Duodenal mucosa (tissue), 2 donors: ENCODE results near the gene IMMT.
"Not testable (repeated sequence)": the region's sequence is repeated elsewhere in the genome, so short reads cannot be mapped to it uniquely, and the experiment has no call there.

Experiments used
- H3K27ac ChIP-seq: one replicate; pipeline ENCODE4 v1.7.0; 2013; ENCODE audit warnings: low read depth, low read length
- H3K27me3 ChIP-seq, 2 donors: one replicate each; pipeline ENCODE4 v1.7.0; 2013; ENCODE audit warnings: low read length in 2 of 2, control low read depth in 1 of 2; ENCODE audit not compliant: insufficient read depth in 2 of 2, control insufficient read depth in 1 of 2
- H3K36me3 ChIP-seq, 2 donors: one replicate each; pipeline ENCODE4 v1.7.0; 2013; ENCODE audit warnings: low read length in 2 of 2, control low read depth in 1 of 2; ENCODE audit not compliant: insufficient read depth in 2 of 2, control insufficient read depth in 1 of 2
- H3K4me1 ChIP-seq, 2 donors: one replicate each; pipeline ENCODE4 v1.7.0; 2013; ENCODE audit warnings: low read length in 2 of 2, control low read depth in 1 of 2; ENCODE audit not compliant: insufficient read depth in 2 of 2, control insufficient read depth in 1 of 2
- H3K4me3 ChIP-seq, 2 donors: one replicate each; pipeline ENCODE4 v1.7.0; 2013; ENCODE audit warnings: low read length in 2 of 2, low read depth in 1 of 2
- H3K9ac ChIP-seq, 2 donors: one replicate each; pipeline ENCODE4 v1.7.0; 2013; ENCODE audit warnings: low read length in 2 of 2, low read depth in 1 of 2
- H3K9me3 ChIP-seq, 2 donors: one replicate each; pipeline ENCODE4 v1.7.0; 2013; ENCODE audit warnings: low read length in 2 of 2, control low read depth in 1 of 2; ENCODE audit not compliant: control insufficient read depth in 1 of 2

The IMMT gene

DNA sequence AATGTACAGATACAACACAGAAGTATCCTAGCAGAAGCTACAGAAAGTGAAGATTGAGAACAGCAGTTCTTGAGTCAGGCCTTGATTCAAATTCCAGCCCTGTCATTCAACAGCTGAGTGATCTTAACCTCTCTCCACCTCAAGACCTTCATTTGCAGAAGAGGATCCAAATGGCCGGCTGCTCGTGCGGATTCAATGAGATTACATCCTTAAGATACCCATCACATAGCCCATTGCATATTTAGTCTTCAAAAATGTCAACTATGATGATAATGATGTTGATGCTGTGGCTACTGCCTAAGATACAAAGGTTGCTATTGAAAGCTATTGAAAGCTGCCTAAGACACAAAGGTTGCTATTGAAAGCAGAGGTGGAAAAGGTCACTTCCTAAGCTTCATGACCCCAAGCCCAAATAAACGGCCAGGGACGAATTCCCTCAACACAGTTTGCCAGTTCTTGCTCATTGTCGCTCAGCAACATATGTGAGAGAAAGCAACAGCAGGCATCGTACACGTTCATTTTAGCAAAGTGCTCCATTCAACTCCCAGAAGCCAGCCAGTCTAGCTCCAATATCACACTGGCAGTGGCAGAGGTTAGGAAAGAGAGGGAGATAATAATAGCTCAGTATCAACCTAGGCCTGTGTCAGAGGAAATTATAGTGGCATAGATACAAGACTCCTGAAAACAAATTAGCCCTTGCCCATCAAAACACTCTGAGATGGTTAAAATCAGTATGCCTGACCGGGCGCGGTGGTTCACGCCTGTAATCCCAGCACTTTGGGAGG, 40.1 kb upstream of the IMMT start:
- Histone ChIP-seq H3K4me3 (no peak overlapping the region), H3K4me1 (peaks cover 0 to 3% of the 10 kb centered on the region in 2 donors), H3K9ac (no peak overlapping the region), H3K36me3 (no peaks in the 10 kb centered on the region), H3K27ac (no peak overlapping the region), H3K9me3 (no peaks in the 10 kb centered on the region), H3K27me3 (no peaks in the 10 kb centered on the region)

- Histone ChIP-seq H3K4me3 (no peak overlapping the region), H3K4me1 (peaks cover 0 to 3% of the 10 kb centered on the region in 2 donors), H3K9ac (no peak overlapping the region), H3K27me3 (no peaks in the 10 kb centered on the region), H3K36me3 (no peaks in the 10 kb centered on the region), H3K27ac (no peak overlapping the region), H3K9me3 (no peaks in the 10 kb centered on the region)
Observed at GRCh38 chr2:86234563-86235131, 39.4 kb upstream of the IMMT start.

DNA sequence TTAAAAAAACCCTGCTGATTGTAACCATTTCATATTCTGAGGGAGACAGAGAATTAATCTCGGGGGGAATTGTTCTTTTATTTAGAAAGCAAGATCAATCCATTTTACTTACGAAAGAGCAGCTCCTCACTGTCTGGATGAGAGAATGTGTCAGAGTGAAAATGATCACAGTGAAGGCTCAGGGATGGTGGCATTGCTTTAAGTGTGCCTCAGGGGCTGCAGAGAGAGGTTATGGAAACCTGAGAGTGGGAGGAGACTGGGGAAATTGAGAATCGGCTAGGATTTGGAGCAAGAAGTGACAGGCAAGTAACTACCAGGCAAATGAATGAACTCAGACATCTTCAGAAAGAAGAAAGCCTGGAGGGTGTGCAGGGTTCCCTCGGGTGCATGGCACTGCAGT, 38.2 kb upstream of the IMMT start:
- H3K4me3 ChIP-seq = no peak overlapping the region
- no peaks in the 10 kb centered on the region for H3K36me3 ChIP-seq
- H3K9me3 ChIP-seq = no peaks in the 10 kb centered on the region
- no peaks in the 10 kb centered on the region for H3K27me3 ChIP-seq
- peaks cover 0 to 3% of the 10 kb centered on the region in 2 donors for H3K4me1 ChIP-seq
- no peak overlapping the region for H3K9ac ChIP-seq
- no peak overlapping the region for H3K27ac ChIP-seq

DNA sequence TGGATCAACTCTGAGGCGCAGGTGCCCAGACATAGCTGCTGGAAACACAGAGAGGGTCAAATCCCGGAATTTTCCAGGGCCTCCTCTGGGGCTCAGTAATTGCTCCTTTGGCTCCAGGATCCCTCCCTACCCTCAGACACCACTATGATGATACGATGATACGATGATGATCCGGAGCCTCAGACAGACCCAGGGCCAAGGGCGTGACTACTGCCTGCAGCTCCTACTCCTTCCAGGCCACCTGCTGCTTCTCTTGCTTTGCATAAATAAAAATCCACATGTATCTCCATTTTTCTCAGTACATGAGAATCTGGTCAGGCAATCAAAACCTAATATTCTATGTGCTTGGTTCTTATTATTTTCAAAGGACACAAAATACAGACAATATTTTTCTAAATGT, 37.6 kb upstream of the IMMT start:
- H3K4me3 ChIP-seq = no peak overlapping the region
- no peaks in the 10 kb centered on the region for H3K9me3 ChIP-seq
- H3K27ac ChIP-seq = no peak overlapping the region
- H3K36me3 ChIP-seq = no peaks in the 10 kb centered on the region
- H3K9ac ChIP-seq = no peak overlapping the region
- no peaks in the 10 kb centered on the region for H3K27me3 ChIP-seq
- H3K4me1 ChIP-seq = no peaks in the 10 kb centered on the region

- Histone ChIP-seq H3K4me3 (no peak overlapping the region), H3K9ac (no peak overlapping the region), H3K27ac (no peak overlapping the region), H3K4me1 (no peaks in the 10 kb centered on the region), H3K9me3 (no peaks in the 10 kb centered on the region), H3K36me3 (no peaks in the 10 kb centered on the region), H3K27me3 (no peaks in the 10 kb centered on the region)
Observed at GRCh38 chr2:86232373-86232784, 37.1 kb upstream of the IMMT start.

DNA sequence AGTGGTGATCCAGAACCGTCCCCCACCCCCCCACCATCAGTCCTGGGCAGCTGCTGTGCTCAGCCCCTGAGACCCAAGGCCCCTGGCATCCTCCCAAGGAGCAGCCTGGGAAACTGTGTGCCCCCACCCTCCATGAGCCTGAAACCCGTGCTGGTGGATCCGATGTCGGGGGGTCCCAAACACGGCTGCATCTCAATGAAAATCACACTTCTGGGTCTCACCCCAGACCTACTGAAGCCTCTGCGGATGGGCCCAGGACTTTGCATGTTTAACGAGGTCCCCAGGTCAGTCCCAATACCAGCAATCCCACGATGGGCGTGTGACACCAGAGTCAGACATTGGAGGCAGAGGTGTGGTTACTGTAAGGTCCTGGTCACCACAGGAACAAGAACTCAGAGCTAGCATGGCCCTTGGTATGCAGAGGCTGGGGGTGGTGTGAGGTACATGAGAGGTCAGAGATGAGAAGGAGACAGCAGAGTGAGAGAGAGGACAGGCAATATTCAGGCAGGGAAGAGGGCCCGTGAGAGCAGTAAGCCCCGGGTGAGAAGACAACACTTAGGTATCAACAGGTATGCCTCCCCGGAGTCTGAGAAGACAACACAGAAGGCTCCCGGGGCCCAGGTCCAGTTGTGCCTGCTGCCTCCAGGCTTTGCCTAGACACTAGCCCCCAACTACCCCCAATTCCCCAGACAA, 36.6 kb upstream of the IMMT start:
- Histone ChIP-seq H3K36me3 (no peaks in the 10 kb centered on the region), H3K27ac (no peak overlapping the region), H3K4me3 (no peak overlapping the region), H3K27me3 (no peaks in the 10 kb centered on the region), H3K4me1 (no peaks in the 10 kb centered on the region), H3K9ac (no peak overlapping the region), H3K9me3 (no peaks in the 10 kb centered on the region)

DNA sequence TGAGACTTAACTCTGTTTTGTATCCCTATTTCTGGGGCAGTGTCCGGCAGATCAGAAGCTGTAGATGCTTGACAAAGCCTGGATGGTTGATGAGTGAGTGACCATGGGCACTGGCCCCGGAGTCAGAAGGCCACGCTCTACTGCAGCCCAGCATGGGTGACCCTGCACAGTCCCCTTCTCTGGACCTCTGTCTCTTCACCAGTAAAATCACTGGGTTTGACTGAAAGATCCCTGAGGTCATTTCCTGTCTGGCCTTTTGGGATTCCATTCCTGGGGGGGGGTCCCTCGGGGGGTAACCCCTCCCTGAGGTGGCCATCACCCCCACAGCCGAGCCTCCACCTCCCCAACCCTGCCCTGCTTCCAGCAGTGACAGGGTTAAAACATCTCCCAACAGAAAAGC, 35.7 kb upstream of the IMMT start:
- no peaks in the 10 kb centered on the region for H3K27me3 ChIP-seq

DNA sequence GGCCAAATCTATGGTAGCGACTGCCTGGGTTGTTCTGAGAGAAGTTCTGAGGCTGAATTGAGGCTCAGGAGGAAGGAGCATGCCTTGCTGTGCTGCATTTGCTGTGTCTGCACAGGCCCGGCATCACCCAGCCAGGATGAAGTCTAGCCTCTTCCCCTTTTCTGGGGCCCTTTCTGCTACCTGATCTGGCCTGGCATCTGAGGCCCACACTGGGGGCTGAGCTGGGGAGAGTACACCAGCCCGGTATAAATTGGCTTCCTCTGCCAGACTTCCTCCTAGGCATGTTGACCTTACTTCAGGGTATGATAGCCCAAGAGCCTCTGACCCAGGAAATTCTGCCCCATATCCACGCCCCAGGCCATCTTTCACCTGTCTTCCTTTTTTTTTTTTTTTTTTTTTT, 34.0 kb upstream of the IMMT start:
- Histone ChIP-seq H3K27ac (no peak overlapping the region), H3K36me3 (no peaks in the 10 kb centered on the region), H3K27me3 (no peaks in the 10 kb centered on the region), H3K9me3 (no peaks in the 10 kb centered on the region), H3K4me1 (no peaks in the 10 kb centered on the region), H3K9ac (no peak overlapping the region), H3K4me3 (no peak overlapping the region)

More for the DNA sequence above, 35.7 kb upstream of the IMMT start:
- Histone ChIP-seq H3K4me3 (no peak overlapping the region), H3K9ac (no peak overlapping the region), H3K4me1 (no peaks in the 10 kb centered on the region), H3K36me3 (no peaks in the 10 kb centered on the region), H3K9me3 (no peaks in the 10 kb centered on the region), H3K27ac (no peak overlapping the region)

GRCh38 chr2:86228574-86228973, 33.3 kb upstream of the IMMT start:
- H3K36me3 ChIP-seq, H3K4me3 ChIP-seq, H3K4me1 ChIP-seq, H3K27me3 ChIP-seq, H3K27ac ChIP-seq, H3K9me3 ChIP-seq, H3K9ac ChIP-seq: not testable (repeated sequence)

DNA sequence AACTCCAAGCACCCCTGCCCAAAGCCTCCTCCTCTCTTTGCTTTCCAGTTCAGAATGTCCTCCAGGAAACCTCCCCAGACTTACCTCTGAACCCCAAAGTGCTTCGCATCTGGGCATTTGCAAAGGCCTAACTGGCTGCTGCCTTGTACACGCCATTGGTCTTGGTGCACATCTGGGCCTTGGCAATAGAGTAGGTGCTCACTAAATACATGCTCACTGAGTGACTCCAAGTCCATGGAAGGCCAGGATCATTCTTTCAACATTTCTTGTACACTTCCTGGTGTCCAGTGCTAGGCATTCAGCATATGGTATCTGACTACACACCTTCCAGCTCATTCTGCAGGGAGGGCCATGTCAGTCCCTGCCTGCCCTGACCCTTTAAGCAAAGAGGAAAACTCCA, 32.4 kb upstream of the IMMT start:
- no peak overlapping the region for H3K27ac ChIP-seq
- H3K9ac ChIP-seq = no peak overlapping the region
- no peak overlapping the region for H3K4me3 ChIP-seq
- no peaks in the 10 kb centered on the region for H3K27me3 ChIP-seq
- H3K36me3 ChIP-seq = no peaks in the 10 kb centered on the region
- no peaks in the 10 kb centered on the region for H3K9me3 ChIP-seq
- H3K4me1 ChIP-seq = peaks cover 0 to 6% of the 10 kb centered on the region in 2 donors
